HepG2 (cell line): Measurements from ENCODE around the gene NAGS. TPM values are rescaled to one million over a fixed set of nuclear protein-coding genes. Genes with fewer than 3 reads are reported as not detected.

Experiments
- AKAP8 ChIP-seq: sonication (generic); formaldehyde crosslinking; IDR thresholded peaks from 2 replicates; pipeline ENCODE4 v1.5.1; 2020; ENCODE audit warnings: mild to moderate bottlenecking, missing genetic modification reagents
- BHLHE40 ChIP-seq: IDR thresholded peaks from 2 replicates; pipeline ENCODE4 v1.6.1; 2011; ENCODE audit warnings: low read length, improper control_type of control experiment
- CTCF ChIP-seq: sonication (generic); formaldehyde crosslinking; IDR thresholded peaks from 2 replicates; pipeline ENCODE4 v1.5.0; 2020; ENCODE audit warnings: mild to moderate bottlenecking, missing genetic modification reagents, moderate library complexity
- IKZF4 ChIP-seq: sonication (generic); formaldehyde crosslinking; IDR thresholded peaks from 2 replicates; pipeline ENCODE4 v1.5.1; 2020; ENCODE audit warnings: borderline replicate concordance, mild to moderate bottlenecking, low read depth, missing genetic modification reagents; ENCODE audit errors: not compliant biosample characterization
- MYC ChIP-seq: sonication (generic); formaldehyde crosslinking; IDR thresholded peaks from 2 replicates; pipeline ENCODE4 v1.9.0; 2021; ENCODE audit warnings: missing genetic modification reagents, borderline replicate concordance
- NFE2L1 ChIP-seq: sonication (generic); formaldehyde crosslinking; IDR thresholded peaks from 2 replicates; pipeline ENCODE4 v1.4.0; 2020; ENCODE audit warnings: missing genetic modification reagents, mild to moderate bottlenecking, borderline replicate concordance
- RNF2 ChIP-seq: fragments of 450-650 bp; conservative IDR thresholded peaks from 2 replicates; pipeline ENCODE4 v1.6.1; 2016; ENCODE audit warnings: low read depth
- RXRB ChIP-seq: IDR thresholded peaks from 2 replicates; pipeline ENCODE4 v1.6.1; 2016; ENCODE audit warnings: borderline replicate concordance, missing genetic modification reagents, missing compliant biosample characterization
- SNAPC4 ChIP-seq: sonication (generic); formaldehyde crosslinking; IDR thresholded peaks from 2 replicates; pipeline ENCODE4 v1.4.0; 2020; ENCODE audit warnings: mild to moderate bottlenecking, missing genetic modification reagents
- SRSF9 ChIP-seq: fragments of 200-400 bp; formaldehyde crosslinking; IDR thresholded peaks from 2 replicates; pipeline ENCODE4 v1.6.1; 2018; ENCODE audit warnings: borderline replicate concordance, mild to moderate bottlenecking, low read depth, low read length; ENCODE audit not compliant: insufficient read depth, poor library complexity, severe bottlenecking
- TOPORS ChIP-seq: sonication (generic); formaldehyde crosslinking; IDR thresholded peaks from 2 replicates; pipeline ENCODE4 v1.8.0; 2023; ENCODE audit warnings: mild to moderate bottlenecking, missing genetic modification reagents
- ZEB1 ChIP-seq: IDR thresholded peaks from 2 replicates; pipeline ENCODE4 v1.6.1; 2012; ENCODE audit warnings: mild to moderate bottlenecking, low read depth, inconsistent platforms; ENCODE audit not compliant: insufficient replicate concordance
- ZFP41 ChIP-seq: sonication (generic); formaldehyde crosslinking; IDR thresholded peaks from 2 replicates; pipeline ENCODE4 v1.4.0; 2020; ENCODE audit warnings: mild to moderate bottlenecking, missing genetic modification reagents, borderline replicate concordance
- ZNF577 ChIP-seq: sonication (generic); formaldehyde crosslinking; IDR thresholded peaks from 2 replicates; pipeline ENCODE4 v1.4.0; 2020; ENCODE audit warnings: mild to moderate bottlenecking, low read depth, missing genetic modification reagents, borderline replicate concordance
- ZNF746 ChIP-seq: sonication (generic); formaldehyde crosslinking; IDR thresholded peaks from 2 replicates; pipeline ENCODE4 v1.8.0; 2022; ENCODE audit warnings: mild to moderate bottlenecking, missing genetic modification reagents
- ZNF770 ChIP-seq: sonication (generic); formaldehyde crosslinking; IDR thresholded peaks from 2 replicates; pipeline ENCODE4 v1.5.0; 2020; ENCODE audit warnings: mild to moderate bottlenecking, missing genetic modification reagents
- ZSCAN5A ChIP-seq: sonication (generic); formaldehyde crosslinking; IDR thresholded peaks from 2 replicates; pipeline ENCODE4 v1.8.0; 2022; ENCODE audit warnings: mild to moderate bottlenecking, missing genetic modification reagents, borderline replicate concordance
- polyA plus RNA-seq, 8 experiments: library from polyadenylated mRNA; depleted of rRNA in 3 of 8; stranded (reverse) in 7 of 8; unstranded in 1 of 8; fragments of >200 nt; fragmentation: Illumina TruSeq in 4 of 8; extraction: Trizol in 4 of 8; gene quantifications; 2 replicates each; pipeline versions ENCODE4 v1.2.1 to v1.2.3, GENCODE V29; 2011 to 2016; ENCODE audit warnings: low read depth in 4 of 8, missing spikeins in 1 of 8, mixed read lengths in 1 of 8; ENCODE audit not compliant: insufficient read depth in 1 of 8
- total RNA-seq, 5 experiments: library from RNA; depleted of rRNA; stranded (reverse); fragments of >200 nt; fragmentation: Illumina TruSeq; extraction: Trizol; gene quantifications; 2 replicates each; pipeline ENCODE4 v1.2.3, GENCODE V29; 2016; ENCODE audit warnings: low read depth in 1 of 5

Gene NAGS
- total and polyA plus RNA-seq, 2 of the 13 experiments (the other 11 are each of a cell fraction or from before 2014, with no cell fraction given) = 4.3 to 5.1 TPM

GRCh38 chr17:44004761-44005526 is 522 bp downstream of the NAGS start (continued):
- TF ChIP-seq CTCF (CRISPR knock-in tag) (peak; percentile 1; the same call in 1 of the 2 replicates), TOPORS (CRISPR knock-in tag) (0 out of 2 replicates have a peak, but pooled peaks have one; percentile 33), AKAP8 (CRISPR knock-in tag) (peak; percentile 94; the same call in 1 of the 2 replicates), RNF2 (no peak; the same call in 1 of the 2 replicates), IKZF4 (CRISPR knock-in tag) (no peak), ZNF746 (CRISPR knock-in tag) (peak; percentile 20; the same call in 1 of the 2 replicates), SRSF9 (no peak), MYC (peak; percentile 64; the same call in 1 of the 2 replicates), NFE2L1 (CRISPR knock-in tag) (no peak), ZEB1 (no peak), ZNF577 (no peak), BHLHE40 (peak; percentile 27; the same call in 1 of the 2 replicates), ZNF770 (CRISPR knock-in tag) (peak; percentile 41; the same call in 1 of the 2 replicates), ZFP41 (CRISPR knock-in tag) (0 out of 2 replicates have a peak, but pooled peaks have one; percentile 13), RXRB (no peak), ZSCAN5A (CRISPR knock-in tag) (no peak), SNAPC4 (CRISPR knock-in tag) (0 out of 2 replicates have a peak, but pooled peaks have one; percentile 56)
